GM21786 (cell line): ENCODE measurements around the gene ASPG.

ENCODE experiments used
- ATAC-seq: cut with Tn5 transposase; IDR thresholded peaks from one replicate; pipeline ENCODE4 v1.9.1; 2021; ENCODE audit not compliant: unreplicated experiment

Gene ASPG

GRCh38 chr14:104115691-104116287 lies 30.3 kb downstream of the ASPG start:
- ATAC-seq: no peak

GRCh38 chr14:104116288-104116755 lies 30.8 kb downstream of the ASPG start:
- no peak for ATAC-seq

- no peak for ATAC-seq
Observed at GRCh38 chr14:104116756-104117340, 31.3 kb downstream of the ASPG start.

GRCh38 chr14:104117341-104118005 lies 32.0 kb downstream of the ASPG start:
- no peak for ATAC-seq

- no peak for ATAC-seq
Observed at GRCh38 chr14:104118006-104118844, 32.7 kb downstream of the ASPG start.

- no peak for ATAC-seq
Observed at GRCh38 chr14:104119119-104119487, 33.6 kb downstream of the ASPG start.

- ATAC-seq: no peak
Observed at GRCh38 chr14:104119488-104120251, 34.2 kb downstream of the ASPG start.

GRCh38 chr14:104120281-104120741 lies 34.8 kb downstream of the ASPG start:
- ATAC-seq: no peak

- no peak for ATAC-seq
Observed at GRCh38 chr14:104121142-104121541, 35.6 kb downstream of the ASPG start.

- ATAC-seq: no peak
Observed at GRCh38 chr14:104123879-104124278, 38.4 kb downstream of the ASPG start.

GRCh38 chr14:104125011-104125410 lies 39.5 kb downstream of the ASPG start:
- no peak for ATAC-seq

GRCh38 chr14:104126753-104127152 lies 41.3 kb downstream of the ASPG start:
- no peak for ATAC-seq

GRCh38 chr14:104128981-104129380 lies 43.5 kb downstream of the ASPG start:
- ATAC-seq: no peak

GRCh38 chr14:104129556-104129955 lies 44.1 kb downstream of the ASPG start:
- no peak for ATAC-seq

- no peak for ATAC-seq
Observed at GRCh38 chr14:104130974-104131651, 45.6 kb downstream of the ASPG start.

GRCh38 chr14:104131968-104132732 lies 46.6 kb downstream of the ASPG start:
- ATAC-seq: no peak

GRCh38 chr14:104132981-104133380 lies 47.5 kb downstream of the ASPG start:
- no peak for ATAC-seq

GRCh38 chr14:104133496-104133895 lies 48.0 kb downstream of the ASPG start:
- ATAC-seq: no peak
